Liver (tissue), 9 donors: ENCODE data around the gene CYFIP2. TPM values are rescaled to one million over a fixed set of nuclear protein-coding genes. Genes with fewer than 3 reads are reported as not detected.

Experiments
- DNase-seq: peaks from one replicate; pipeline ENCODE4 v3.0.0-alpha.2; 2017; ENCODE audit warnings: low spot score
- H3K27ac ChIP-seq, 2 donors: one replicate each; pipeline ENCODE4 v1.7.0; 2013; ENCODE audit warnings: inconsistent platforms in 2 of 2, low read length in 2 of 2, control low read depth in 1 of 2, low read depth in 1 of 2, mild to moderate bottlenecking in 1 of 2
- H3K27me3 ChIP-seq, 4 donors: one replicate each; pipeline versions ENCODE4 v1.6.1 to v1.7.0; 2013; ENCODE audit warnings: low read length in 3 of 4, inconsistent platforms in 1 of 4, mild to moderate bottlenecking in 1 of 4, moderate library complexity in 1 of 4; ENCODE audit not compliant: control insufficient read depth in 4 of 4, insufficient read depth in 4 of 4
- H3K36me3 ChIP-seq, 4 donors: one replicate each; pipeline versions ENCODE4 v1.6.1 to v1.7.0; 2013; ENCODE audit warnings: low read length in 3 of 4, mild to moderate bottlenecking in 3 of 4, low read depth in 1 of 4, moderate library complexity in 1 of 4; ENCODE audit not compliant: control insufficient read depth in 4 of 4, insufficient read depth in 3 of 4
- H3K4me1 ChIP-seq, 4 donors: one replicate each; pipeline versions ENCODE4 v1.6.1 to v1.7.0; 2013; ENCODE audit warnings: low read length in 3 of 4, mild to moderate bottlenecking in 3 of 4, moderate library complexity in 1 of 4; ENCODE audit not compliant: control insufficient read depth in 4 of 4, insufficient read depth in 4 of 4
- H3K4me3 ChIP-seq, 3 donors: one replicate each; pipeline versions ENCODE4 v1.6.1 to v1.7.0; 2013; ENCODE audit warnings: low read length in 3 of 3, control low read depth in 1 of 3, low read depth in 1 of 3, mild to moderate bottlenecking in 1 of 3
- H3K9ac ChIP-seq, 2 donors: one replicate each; pipeline ENCODE4 v1.7.0; 2013; ENCODE audit warnings: low read length in 2 of 2, mild to moderate bottlenecking in 2 of 2, moderate library complexity in 2 of 2, control low read depth in 1 of 2, low read depth in 1 of 2
- H3K9me3 ChIP-seq, 4 donors: one replicate each; pipeline versions ENCODE4 v1.6.1 to v1.7.0; 2013; ENCODE audit warnings: low read length in 3 of 4; ENCODE audit not compliant: control insufficient read depth in 4 of 4
- EGR1 ChIP-seq, 2 donors: IDR thresholded peaks; 2 replicates each; pipeline ENCODE4 v1.6.1; 2016 to 2018; ENCODE audit warnings: antibody characterized with exemption in 2 of 2, low read depth in 2 of 2
- FOXA1 ChIP-seq: IDR thresholded peaks from 2 replicates; pipeline ENCODE4 v1.6.1; 2016; ENCODE audit warnings: antibody characterized with exemption
- FOXA2 ChIP-seq: IDR thresholded peaks from 2 replicates; pipeline ENCODE4 v1.6.1; 2016; ENCODE audit warnings: antibody characterized with exemption
- GABPA ChIP-seq, 2 donors: IDR thresholded peaks in 1 of 2; conservative IDR thresholded peaks in 1 of 2; 2 replicates each; pipeline ENCODE4 v1.6.1; 2016; ENCODE audit warnings: antibody characterized with exemption in 2 of 2, mild to moderate bottlenecking in 1 of 2, moderate library complexity in 1 of 2
- HNF4A ChIP-seq, 2 donors: conservative IDR thresholded peaks; 2 replicates each; pipeline ENCODE4 v1.6.1; 2016; ENCODE audit warnings: antibody characterized with exemption in 2 of 2, mild to moderate bottlenecking in 2 of 2
- HNF4G ChIP-seq: IDR thresholded peaks from 2 replicates; pipeline ENCODE4 v1.6.1; 2016; ENCODE audit warnings: antibody characterized with exemption
- JUND ChIP-seq, 2 donors: IDR thresholded peaks; 2 replicates each; pipeline ENCODE4 v1.6.1; 2016; ENCODE audit warnings: antibody characterized with exemption in 2 of 2
- NR2F2 ChIP-seq: IDR thresholded peaks from 2 replicates; pipeline ENCODE4 v1.6.1; 2016; ENCODE audit warnings: antibody characterized with exemption
- RAD21 ChIP-seq, 2 donors: IDR thresholded peaks; 2 replicates each; pipeline ENCODE4 v1.6.1; 2016; ENCODE audit warnings: antibody characterized with exemption in 2 of 2, mild to moderate bottlenecking in 2 of 2
- RXRA ChIP-seq, 2 donors: IDR thresholded peaks; 2 replicates each; pipeline ENCODE4 v1.6.1; 2017 to 2018; ENCODE audit warnings: antibody characterized with exemption in 2 of 2, mild to moderate bottlenecking in 1 of 2
- SP1 ChIP-seq: IDR thresholded peaks from 2 replicates; pipeline ENCODE4 v1.6.1; 2018; ENCODE audit warnings: antibody characterized with exemption, mild to moderate bottlenecking
- TAF1 ChIP-seq: conservative IDR thresholded peaks from 2 replicates; pipeline ENCODE4 v1.6.1; 2016; ENCODE audit warnings: antibody characterized with exemption, mild to moderate bottlenecking
- YY1 ChIP-seq: IDR thresholded peaks from 2 replicates; pipeline ENCODE4 v1.6.1; 2016; ENCODE audit warnings: antibody characterized with exemption, mild to moderate bottlenecking
- WGBS: extraction: QIAGEN DNeasy Blood & Tissue Kit; methylation state at CpG from one replicate; pipeline ENCODE4 v1.1.7; 2013; 5-methylcytosine and 5-hydroxymethylcytosine counted together
- polyA plus RNA-seq, 2 donors: library from polyadenylated mRNA; stranded (reverse) in 1 of 2; unstranded in 1 of 2; fragments of 200-250 nt in 1 of 2; fragments of >200 nt in 1 of 2; fragmentation: Nextera tagmentation in 1 of 2; extraction: Ambion mirVana in 1 of 2; gene quantifications; one replicate each; pipeline versions ENCODE4 v1.2.1 to v1.2.3, GENCODE V29; 2013 to 2015
- total RNA-seq, 2 donors: library from RNA; depleted of rRNA; stranded (reverse); fragments of >200 nt; gene quantifications; one replicate each; pipeline ENCODE4 v1.2.3, GENCODE V29; 2014
- TF ChIP-seq, protein P1 (sequence below): IDR thresholded peaks from 2 replicates; pipeline ENCODE4 v1.6.1; 2016; ENCODE audit warnings: antibody characterized with exemption
- TF ChIP-seq, protein P2 (sequence below): IDR thresholded peaks from 2 replicates; pipeline ENCODE4 v1.6.1; 2016; ENCODE audit warnings: antibody characterized with exemption, mild to moderate bottlenecking
- TF ChIP-seq, protein P3 (sequence below): IDR thresholded peaks from 2 replicates; pipeline ENCODE4 v1.6.1; 2016; ENCODE audit warnings: antibody characterized with exemption
- TF ChIP-seq, protein P4 (sequence below): fragments of 150-350 bp; IDR thresholded peaks from 2 replicates; pipeline ENCODE4 v1.5.1; 2017; ENCODE audit warnings: improper control_type of control experiment, low read depth, low read length; ENCODE audit not compliant: missing input control
- TF ChIP-seq, protein P5 (sequence below): IDR thresholded peaks from 2 replicates; pipeline ENCODE4 v1.6.1; 2016; ENCODE audit warnings: antibody characterized with exemption
- donor health status: healthy.
- donor health status: healthy.
- donor health status: healthy.
- donor health status: healthy.
- donor health status: healthy.

Gene CYFIP2
- total and polyA plus RNA-seq, 4 donors, result 12.6 to 38.9 (median 28.2) TPM

DNA sequence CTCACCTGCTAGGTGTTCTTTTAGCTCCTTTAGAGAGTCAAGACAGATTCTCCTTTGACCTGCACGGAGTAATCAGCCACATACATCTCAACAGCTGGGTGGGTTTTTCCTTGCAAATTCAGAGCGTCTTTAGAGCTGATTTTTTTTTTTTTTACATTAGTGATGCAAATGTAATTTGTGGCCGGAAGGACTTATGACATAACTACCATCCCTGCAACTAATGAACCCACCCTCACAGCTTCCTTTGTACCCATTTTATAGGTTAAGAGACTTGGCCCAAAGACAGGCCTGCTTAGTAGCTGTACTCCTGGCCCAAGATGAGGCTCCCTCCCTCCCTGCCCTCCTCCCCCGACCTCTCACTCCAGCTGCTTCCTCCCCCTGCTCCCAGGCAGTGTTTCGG is 124.2 kb downstream of the CYFIP2 start:
- no peak overlapping the region for H3K27ac ChIP-seq
- no peaks in the 10 kb centered on the region for H3K4me1 ChIP-seq
- 87% methylated on average over 5 of the region's 5 CpGs for WGBS
- no peak for TF ChIP-seq RXRA (IDR thresholded peaks at IDR 0.05)
- TF ChIP-seq JUND (IDR thresholded peaks at IDR 0.05), result no peak
- TF ChIP-seq, protein P1, sequence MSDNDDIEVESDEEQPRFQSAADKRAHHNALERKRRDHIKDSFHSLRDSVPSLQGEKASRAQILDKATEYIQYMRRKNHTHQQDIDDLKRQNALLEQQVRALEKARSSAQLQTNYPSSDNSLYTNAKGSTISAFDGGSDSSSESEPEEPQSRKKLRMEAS, result no peak
- no peak for TF ChIP-seq EGR1 (IDR thresholded peaks at IDR 0.05; ENCODE audit: low read depth in 2 of 2)
- no peak for DNase-seq
- peaks cover 0 to 18% (median 6%) of the 10 kb centered on the region in 4 donors for H3K36me3 ChIP-seq
- H3K9me3 ChIP-seq, result no peaks in the 10 kb centered on the region
- H3K9ac ChIP-seq, result no peak overlapping the region
- H3K27me3 ChIP-seq, result no peaks in the 10 kb centered on the region
- no peak overlapping the region for H3K4me3 ChIP-seq

DNA sequence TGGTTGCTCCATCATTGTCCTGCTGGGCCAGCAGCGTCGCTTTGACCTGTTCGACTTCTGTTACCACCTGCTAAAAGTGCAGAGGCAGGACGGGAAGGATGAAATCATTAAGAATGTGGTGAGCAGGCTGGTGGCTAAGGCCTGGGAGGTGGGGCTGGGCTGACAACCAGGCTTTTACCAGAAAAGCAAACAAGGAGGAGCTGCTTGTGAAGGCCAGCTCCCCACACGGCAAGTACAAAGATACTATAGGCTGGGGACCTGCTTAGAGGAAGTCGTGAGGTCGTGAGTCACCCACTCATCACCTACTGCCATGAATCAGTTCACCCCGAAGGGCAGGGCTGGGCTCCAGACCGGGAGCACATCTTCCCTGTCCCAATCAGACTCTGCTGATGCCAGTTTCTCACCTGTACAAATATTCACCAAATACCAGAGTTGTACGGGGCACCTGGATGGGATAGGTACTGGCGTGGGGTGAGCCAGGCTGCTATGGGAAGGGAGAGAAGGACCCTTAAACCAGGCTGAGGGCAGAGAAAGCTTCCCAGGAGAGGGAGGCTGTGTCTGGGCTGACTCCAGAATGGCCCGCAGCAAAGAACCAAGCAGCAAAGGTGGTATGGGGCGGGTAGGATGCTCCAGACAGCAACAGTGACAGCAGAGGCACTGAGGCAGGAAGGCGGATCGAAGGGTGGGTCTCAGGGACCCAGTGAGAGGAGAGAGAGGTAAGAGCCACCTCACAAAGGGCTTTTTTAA is 124.8 kb downstream of the CYFIP2 start:
- Histone ChIP-seq H3K4me3 (no peak overlapping the region), H3K4me1 (no peaks in the 10 kb centered on the region), H3K36me3 (peaks cover 0 to 18% (median 6%) of the 10 kb centered on the region in 4 donors), H3K27ac (no peak overlapping the region), H3K27me3 (no peaks in the 10 kb centered on the region), H3K9ac (no peak overlapping the region), H3K9me3 (no peaks in the 10 kb centered on the region)
- no peak for TF ChIP-seq JUND (IDR thresholded peaks at IDR 0.05)
- WGBS, result 80% methylated on average over 15 of the region's 15 CpGs
- DNase-seq, result no peak

DNA sequence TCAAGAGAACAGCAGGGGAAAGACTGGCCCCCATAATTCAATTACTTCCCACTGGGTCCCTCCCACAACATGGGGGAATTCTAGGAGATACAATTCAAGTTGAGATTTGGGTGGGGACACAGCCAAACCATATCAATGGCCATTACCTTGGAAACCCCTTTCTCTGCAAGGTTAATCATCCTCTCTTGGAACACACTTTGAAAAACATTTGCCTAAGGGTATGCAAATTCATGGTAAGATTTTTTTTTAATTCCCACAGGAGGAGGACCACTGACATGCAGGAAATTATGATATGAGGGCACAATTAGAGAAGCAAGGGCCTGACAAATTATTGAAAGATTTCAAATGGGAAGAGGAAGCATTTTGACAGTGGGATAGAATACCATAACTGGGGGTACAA is 132.4 kb downstream of the CYFIP2 start:
- Histone ChIP-seq H3K27me3 (no peaks in the 10 kb centered on the region), H3K27ac (no peak overlapping the region), H3K9ac (no peak overlapping the region), H3K4me3 (no peak overlapping the region), H3K36me3 (peaks cover 0 to 3% (median 0%) of the 10 kb centered on the region in 4 donors), H3K4me1 (no peaks in the 10 kb centered on the region), H3K9me3 (no peaks in the 10 kb centered on the region)
- DNase-seq, result no peak
- TF ChIP-seq, protein P2, sequence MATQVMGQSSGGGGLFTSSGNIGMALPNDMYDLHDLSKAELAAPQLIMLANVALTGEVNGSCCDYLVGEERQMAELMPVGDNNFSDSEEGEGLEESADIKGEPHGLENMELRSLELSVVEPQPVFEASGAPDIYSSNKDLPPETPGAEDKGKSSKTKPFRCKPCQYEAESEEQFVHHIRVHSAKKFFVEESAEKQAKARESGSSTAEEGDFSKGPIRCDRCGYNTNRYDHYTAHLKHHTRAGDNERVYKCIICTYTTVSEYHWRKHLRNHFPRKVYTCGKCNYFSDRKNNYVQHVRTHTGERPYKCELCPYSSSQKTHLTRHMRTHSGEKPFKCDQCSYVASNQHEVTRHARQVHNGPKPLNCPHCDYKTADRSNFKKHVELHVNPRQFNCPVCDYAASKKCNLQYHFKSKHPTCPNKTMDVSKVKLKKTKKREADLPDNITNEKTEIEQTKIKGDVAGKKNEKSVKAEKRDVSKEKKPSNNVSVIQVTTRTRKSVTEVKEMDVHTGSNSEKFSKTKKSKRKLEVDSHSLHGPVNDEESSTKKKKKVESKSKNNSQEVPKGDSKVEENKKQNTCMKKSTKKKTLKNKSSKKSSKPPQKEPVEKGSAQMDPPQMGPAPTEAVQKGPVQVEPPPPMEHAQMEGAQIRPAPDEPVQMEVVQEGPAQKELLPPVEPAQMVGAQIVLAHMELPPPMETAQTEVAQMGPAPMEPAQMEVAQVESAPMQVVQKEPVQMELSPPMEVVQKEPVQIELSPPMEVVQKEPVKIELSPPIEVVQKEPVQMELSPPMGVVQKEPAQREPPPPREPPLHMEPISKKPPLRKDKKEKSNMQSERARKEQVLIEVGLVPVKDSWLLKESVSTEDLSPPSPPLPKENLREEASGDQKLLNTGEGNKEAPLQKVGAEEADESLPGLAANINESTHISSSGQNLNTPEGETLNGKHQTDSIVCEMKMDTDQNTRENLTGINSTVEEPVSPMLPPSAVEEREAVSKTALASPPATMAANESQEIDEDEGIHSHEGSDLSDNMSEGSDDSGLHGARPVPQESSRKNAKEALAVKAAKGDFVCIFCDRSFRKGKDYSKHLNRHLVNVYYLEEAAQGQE, result no peak
- TF ChIP-seq TAF1 (no peak), NR2F2 (no peak), JUND (IDR thresholded peaks at IDR 0.05) (no peak), EGR1 (IDR thresholded peaks at IDR 0.05; ENCODE audit: low read depth in 2 of 2) (no peak), HNF4G (no peak), FOXA1 (no peak), YY1 (no peak), FOXA2 (no peak), GABPA (IDR thresholded peaks at IDR 0.05 in 1 of 2, conservative IDR thresholded peaks at IDR 0.05 in 1 of 2) (no peak), SP1 (no peak), HNF4A (conservative IDR thresholded peaks at IDR 0.05) (no peak), RAD21 (IDR thresholded peaks at IDR 0.05) (no peak)
- TF ChIP-seq, protein P1, result no peak
- TF ChIP-seq, protein P3, sequence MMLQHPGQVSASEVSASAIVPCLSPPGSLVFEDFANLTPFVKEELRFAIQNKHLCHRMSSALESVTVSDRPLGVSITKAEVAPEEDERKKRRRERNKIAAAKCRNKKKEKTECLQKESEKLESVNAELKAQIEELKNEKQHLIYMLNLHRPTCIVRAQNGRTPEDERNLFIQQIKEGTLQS, result no peak
- TF ChIP-seq, protein P4, sequence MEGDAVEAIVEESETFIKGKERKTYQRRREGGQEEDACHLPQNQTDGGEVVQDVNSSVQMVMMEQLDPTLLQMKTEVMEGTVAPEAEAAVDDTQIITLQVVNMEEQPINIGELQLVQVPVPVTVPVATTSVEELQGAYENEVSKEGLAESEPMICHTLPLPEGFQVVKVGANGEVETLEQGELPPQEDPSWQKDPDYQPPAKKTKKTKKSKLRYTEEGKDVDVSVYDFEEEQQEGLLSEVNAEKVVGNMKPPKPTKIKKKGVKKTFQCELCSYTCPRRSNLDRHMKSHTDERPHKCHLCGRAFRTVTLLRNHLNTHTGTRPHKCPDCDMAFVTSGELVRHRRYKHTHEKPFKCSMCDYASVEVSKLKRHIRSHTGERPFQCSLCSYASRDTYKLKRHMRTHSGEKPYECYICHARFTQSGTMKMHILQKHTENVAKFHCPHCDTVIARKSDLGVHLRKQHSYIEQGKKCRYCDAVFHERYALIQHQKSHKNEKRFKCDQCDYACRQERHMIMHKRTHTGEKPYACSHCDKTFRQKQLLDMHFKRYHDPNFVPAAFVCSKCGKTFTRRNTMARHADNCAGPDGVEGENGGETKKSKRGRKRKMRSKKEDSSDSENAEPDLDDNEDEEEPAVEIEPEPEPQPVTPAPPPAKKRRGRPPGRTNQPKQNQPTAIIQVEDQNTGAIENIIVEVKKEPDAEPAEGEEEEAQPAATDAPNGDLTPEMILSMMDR, result no peak
- TF ChIP-seq, protein P5, sequence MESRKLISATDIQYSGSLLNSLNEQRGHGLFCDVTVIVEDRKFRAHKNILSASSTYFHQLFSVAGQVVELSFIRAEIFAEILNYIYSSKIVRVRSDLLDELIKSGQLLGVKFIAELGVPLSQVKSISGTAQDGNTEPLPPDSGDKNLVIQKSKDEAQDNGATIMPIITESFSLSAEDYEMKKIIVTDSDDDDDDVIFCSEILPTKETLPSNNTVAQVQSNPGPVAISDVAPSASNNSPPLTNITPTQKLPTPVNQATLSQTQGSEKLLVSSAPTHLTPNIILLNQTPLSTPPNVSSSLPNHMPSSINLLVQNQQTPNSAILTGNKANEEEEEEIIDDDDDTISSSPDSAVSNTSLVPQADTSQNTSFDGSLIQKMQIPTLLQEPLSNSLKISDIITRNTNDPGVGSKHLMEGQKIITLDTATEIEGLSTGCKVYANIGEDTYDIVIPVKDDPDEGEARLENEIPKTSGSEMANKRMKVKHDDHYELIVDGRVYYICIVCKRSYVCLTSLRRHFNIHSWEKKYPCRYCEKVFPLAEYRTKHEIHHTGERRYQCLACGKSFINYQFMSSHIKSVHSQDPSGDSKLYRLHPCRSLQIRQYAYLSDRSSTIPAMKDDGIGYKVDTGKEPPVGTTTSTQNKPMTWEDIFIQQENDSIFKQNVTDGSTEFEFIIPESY, result no peak
